Osteoblast (primary cell): ENCODE results near the gene IGDCC3. TPM values are rescaled to one million over a fixed set of nuclear protein-coding genes. Genes with fewer than 3 reads are reported as not detected.

Experiments used
- DNase-seq: peaks from one replicate; pipeline ENCODE4 v3.0.0; 2011; ENCODE audit warnings: low spot score, mixed read lengths; ENCODE audit not compliant: insufficient read length; ENCODE audit errors: missing footprints
- H2AFZ ChIP-seq: 2 replicates; pipeline ENCODE4 v1.6.0; 2011; ENCODE audit warnings: mild to moderate bottlenecking, low read length
- H3K27ac ChIP-seq: 2 replicates; pipeline ENCODE4 v1.5.1; 2011; ENCODE audit warnings: mild to moderate bottlenecking, low read depth, low read length, moderate library complexity
- H3K27me3 ChIP-seq: 2 replicates; pipeline ENCODE4 v1.6.0; 2012; ENCODE audit warnings: mild to moderate bottlenecking, control low read depth, inconsistent platforms, low read length, moderate library complexity; ENCODE audit not compliant: insufficient read depth
- H3K36me3 ChIP-seq: 2 replicates; pipeline ENCODE4 v1.5.1; 2011; ENCODE audit warnings: mild to moderate bottlenecking, low read length, control low read depth, moderate library complexity; ENCODE audit not compliant: insufficient read depth
- H3K4me1 ChIP-seq: 2 replicates; pipeline ENCODE4 v1.5.1; 2011; ENCODE audit warnings: mild to moderate bottlenecking, low read length, control low read depth, moderate library complexity; ENCODE audit not compliant: insufficient read depth
- H3K4me2 ChIP-seq: 2 replicates; pipeline ENCODE4 v1.6.0; 2011; ENCODE audit warnings: mild to moderate bottlenecking, low read length; ENCODE audit not compliant: insufficient read depth
- H3K4me3 ChIP-seq: fragments of 200-600 bp; sonication (generic); 3 replicates; pipeline ENCODE4 v1.5.1; 2012; ENCODE audit warnings: mild to moderate bottlenecking, low read length, inconsistent platforms; ENCODE audit not compliant: insufficient read depth
- H3K79me2 ChIP-seq: 2 replicates; pipeline ENCODE4 v1.6.0; 2012; ENCODE audit warnings: mild to moderate bottlenecking, low read length, control low read depth, inconsistent platforms; ENCODE audit not compliant: insufficient read depth
- H3K9me3 ChIP-seq: 2 replicates; pipeline ENCODE4 v1.5.1; 2011; ENCODE audit warnings: low read depth, low read length, control low read depth
- H4K20me1 ChIP-seq: 2 replicates; pipeline ENCODE4 v1.6.0; 2012; ENCODE audit warnings: mild to moderate bottlenecking, low read length, control low read depth; ENCODE audit not compliant: insufficient read depth
- total RNA-seq: library from RNA; depleted of rRNA; stranded (reverse); fragments of >200 nt; gene quantifications from 2 replicates; pipeline ENCODE4 v1.2.3, GENCODE V29; 2012
- TF ChIP-seq, protein P1 (sequence below): IDR thresholded peaks from 2 replicates; pipeline ENCODE4 v1.5.1; 2011; ENCODE audit warnings: mild to moderate bottlenecking, low read depth, low read length, moderate library complexity; ENCODE audit errors: extremely low read depth

Gene IGDCC3
- total RNA-seq, 1 donor: not detected

GRCh38 chr15:65366122-65366892 lies 11.5 kb downstream of the IGDCC3 start:
- DNase-seq: no peak
- peaks cover 20% of the 10 kb centered on the region for H3K27me3 ChIP-seq
- H3K79me2 ChIP-seq: no peaks in the 10 kb centered on the region
- H3K4me3 ChIP-seq: no peak overlapping the region
- no peak overlapping the region for H2AFZ ChIP-seq
- no peak overlapping the region for H3K27ac ChIP-seq
- no peaks in the 10 kb centered on the region for H3K9me3 ChIP-seq
- no peaks in the 10 kb centered on the region for H3K36me3 ChIP-seq
- no peaks in the 10 kb centered on the region for H3K4me1 ChIP-seq
- no peaks in the 10 kb centered on the region for H4K20me1 ChIP-seq
- no peak overlapping the region for H3K4me2 ChIP-seq
- TF ChIP-seq, protein P1, sequence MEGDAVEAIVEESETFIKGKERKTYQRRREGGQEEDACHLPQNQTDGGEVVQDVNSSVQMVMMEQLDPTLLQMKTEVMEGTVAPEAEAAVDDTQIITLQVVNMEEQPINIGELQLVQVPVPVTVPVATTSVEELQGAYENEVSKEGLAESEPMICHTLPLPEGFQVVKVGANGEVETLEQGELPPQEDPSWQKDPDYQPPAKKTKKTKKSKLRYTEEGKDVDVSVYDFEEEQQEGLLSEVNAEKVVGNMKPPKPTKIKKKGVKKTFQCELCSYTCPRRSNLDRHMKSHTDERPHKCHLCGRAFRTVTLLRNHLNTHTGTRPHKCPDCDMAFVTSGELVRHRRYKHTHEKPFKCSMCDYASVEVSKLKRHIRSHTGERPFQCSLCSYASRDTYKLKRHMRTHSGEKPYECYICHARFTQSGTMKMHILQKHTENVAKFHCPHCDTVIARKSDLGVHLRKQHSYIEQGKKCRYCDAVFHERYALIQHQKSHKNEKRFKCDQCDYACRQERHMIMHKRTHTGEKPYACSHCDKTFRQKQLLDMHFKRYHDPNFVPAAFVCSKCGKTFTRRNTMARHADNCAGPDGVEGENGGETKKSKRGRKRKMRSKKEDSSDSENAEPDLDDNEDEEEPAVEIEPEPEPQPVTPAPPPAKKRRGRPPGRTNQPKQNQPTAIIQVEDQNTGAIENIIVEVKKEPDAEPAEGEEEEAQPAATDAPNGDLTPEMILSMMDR: no peak

GRCh38 chr15:65365229-65365628 lies 12.6 kb downstream of the IGDCC3 start:
- DNase-seq: peak; percentile 48
- no peak overlapping the region for H3K4me3 ChIP-seq
- no peaks in the 10 kb centered on the region for H3K9me3 ChIP-seq
- no peak overlapping the region for H3K4me2 ChIP-seq
- peaks cover 19% of the 10 kb centered on the region for H3K27me3 ChIP-seq
- no peaks in the 10 kb centered on the region for H3K79me2 ChIP-seq
- no peaks in the 10 kb centered on the region for H3K4me1 ChIP-seq
- H4K20me1 ChIP-seq: no peaks in the 10 kb centered on the region
- no peaks in the 10 kb centered on the region for H3K36me3 ChIP-seq
- H2AFZ ChIP-seq: no peak overlapping the region
- TF ChIP-seq, protein P1: no peak
- H3K27ac ChIP-seq: no peak overlapping the region

- H3K27me3 ChIP-seq: peaks cover 26% of the 10 kb centered on the region
- no peaks in the 10 kb centered on the region for H3K9me3 ChIP-seq
- no peak overlapping the region for H3K4me3 ChIP-seq
- H4K20me1 ChIP-seq: no peaks in the 10 kb centered on the region
- peak; percentile 61 for DNase-seq
- no peaks in the 10 kb centered on the region for H3K79me2 ChIP-seq
- no peak overlapping the region for H3K27ac ChIP-seq
- H3K4me1 ChIP-seq: no peaks in the 10 kb centered on the region
- H3K36me3 ChIP-seq: no peaks in the 10 kb centered on the region
- no peak overlapping the region for H2AFZ ChIP-seq
- TF ChIP-seq, protein P1: no peak
- no peak overlapping the region for H3K4me2 ChIP-seq
Measured at GRCh38 chr15:65363766-65364165, 14.0 kb downstream of the IGDCC3 start.

DNA sequence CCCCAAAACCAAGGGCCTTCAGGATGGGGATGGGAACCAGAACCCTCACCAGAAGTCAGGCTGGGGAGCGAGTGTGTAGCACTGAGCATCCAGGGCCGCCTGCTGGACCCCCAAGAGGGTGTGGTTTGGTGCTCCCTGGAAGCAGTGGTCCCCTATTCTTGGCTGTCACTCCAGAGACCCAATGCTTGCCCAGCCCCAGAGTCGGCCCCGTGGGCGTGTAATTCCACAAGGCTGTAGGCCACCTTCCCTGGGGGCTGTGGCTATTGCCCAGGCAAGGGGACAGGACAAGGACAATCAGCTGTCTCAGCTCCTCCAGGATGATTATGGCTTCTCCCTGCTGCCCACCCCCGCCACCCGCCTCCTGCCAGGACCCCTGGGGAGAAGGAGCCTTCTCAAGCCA lies 14.5 kb downstream of the IGDCC3 start:
- no peaks in the 10 kb centered on the region for H3K79me2 ChIP-seq
- H3K4me3 ChIP-seq: no peak overlapping the region
- no peak overlapping the region for H3K4me2 ChIP-seq
- TF ChIP-seq, protein P1: no peak
- H3K27me3 ChIP-seq: peaks cover 26% of the 10 kb centered on the region
- DNase-seq: no peak
- H3K9me3 ChIP-seq: no peaks in the 10 kb centered on the region
- H3K36me3 ChIP-seq: no peaks in the 10 kb centered on the region
- H2AFZ ChIP-seq: no peak overlapping the region
- H4K20me1 ChIP-seq: no peaks in the 10 kb centered on the region
- no peak overlapping the region for H3K27ac ChIP-seq
- no peaks in the 10 kb centered on the region for H3K4me1 ChIP-seq
